Measurements from ENCODE around the gene ABAT.

DNA sequence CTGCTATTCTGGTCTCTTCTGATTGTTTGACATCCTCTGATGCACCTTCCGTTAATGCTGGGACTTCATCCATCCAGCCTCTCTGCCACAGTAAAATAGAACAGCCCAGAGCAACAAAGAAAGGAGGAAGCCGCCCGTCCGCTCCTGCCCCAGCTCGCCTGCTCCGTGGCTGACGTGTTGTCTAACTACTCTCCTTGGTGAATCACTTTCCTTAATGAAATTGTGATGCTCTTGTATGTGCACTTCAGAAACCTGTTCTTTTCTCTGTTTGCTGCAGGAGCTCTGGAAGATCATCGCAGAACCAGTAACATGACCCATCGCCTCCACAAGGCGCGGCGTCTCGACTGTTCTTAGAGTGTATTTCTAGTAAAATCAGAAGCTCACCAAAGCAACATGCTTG lies 28.6 kb upstream of the ABAT start:
- TF ChIP-seq, protein P1, sequence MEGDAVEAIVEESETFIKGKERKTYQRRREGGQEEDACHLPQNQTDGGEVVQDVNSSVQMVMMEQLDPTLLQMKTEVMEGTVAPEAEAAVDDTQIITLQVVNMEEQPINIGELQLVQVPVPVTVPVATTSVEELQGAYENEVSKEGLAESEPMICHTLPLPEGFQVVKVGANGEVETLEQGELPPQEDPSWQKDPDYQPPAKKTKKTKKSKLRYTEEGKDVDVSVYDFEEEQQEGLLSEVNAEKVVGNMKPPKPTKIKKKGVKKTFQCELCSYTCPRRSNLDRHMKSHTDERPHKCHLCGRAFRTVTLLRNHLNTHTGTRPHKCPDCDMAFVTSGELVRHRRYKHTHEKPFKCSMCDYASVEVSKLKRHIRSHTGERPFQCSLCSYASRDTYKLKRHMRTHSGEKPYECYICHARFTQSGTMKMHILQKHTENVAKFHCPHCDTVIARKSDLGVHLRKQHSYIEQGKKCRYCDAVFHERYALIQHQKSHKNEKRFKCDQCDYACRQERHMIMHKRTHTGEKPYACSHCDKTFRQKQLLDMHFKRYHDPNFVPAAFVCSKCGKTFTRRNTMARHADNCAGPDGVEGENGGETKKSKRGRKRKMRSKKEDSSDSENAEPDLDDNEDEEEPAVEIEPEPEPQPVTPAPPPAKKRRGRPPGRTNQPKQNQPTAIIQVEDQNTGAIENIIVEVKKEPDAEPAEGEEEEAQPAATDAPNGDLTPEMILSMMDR (IDR thresholded peaks at IDR 0.05; ENCODE audit: poor library complexity): no peak
- TF ChIP-seq EZH2 (IDR thresholded peaks at IDR 0.05; ENCODE audit: borderline replicate concordance): no peak
